ENCODE results near the gene NEK7. TPM values are rescaled to one million over a fixed set of nuclear protein-coding genes. Genes with fewer than 3 reads are reported as not detected.

Gene NEK7
- polyA plus RNA-seq, 1 donor from 2014 or later: 3.3 TPM

- H3K9me3 ChIP-seq (ENCODE audit: low read length): no peaks in the 10 kb centered on the region
- no peaks in the 10 kb centered on the region for H3K9me2 ChIP-seq (ENCODE audit: insufficient read depth, low read length)
- no peak overlapping the region for H2AFZ ChIP-seq (ENCODE audit: low read depth, low read length)
- no peaks in the 10 kb centered on the region for H4K20me1 ChIP-seq (ENCODE audit: insufficient read depth)
- no peak overlapping the region for H3K4me3 ChIP-seq (ENCODE audit: low read length)
- no peaks in the 10 kb centered on the region for H3K79me2 ChIP-seq (replicated peaks; ENCODE audit: insufficient read depth, low read length)
- H3K36me3 ChIP-seq (ENCODE audit: insufficient read depth, low read length): no peaks in the 10 kb centered on the region
- H3F3A ChIP-seq (ENCODE audit: insufficient read depth, low read length, poor library complexity, severe bottlenecking): no peaks in the 10 kb centered on the region
- no peaks in the 10 kb centered on the region for H3K27me3 ChIP-seq (ENCODE audit: insufficient read depth, low read depth, low read length)
- H3K4me2 ChIP-seq (ENCODE audit: low read length): no peak overlapping the region
- H3K27ac ChIP-seq (ENCODE audit: low read length): no peak overlapping the region
- no peak overlapping the region for H3K9ac ChIP-seq (ENCODE audit: low read length)
- TF ChIP-seq CTCF (IDR thresholded peaks at IDR 0.05; ENCODE audit: poor library complexity, severe bottlenecking): no peak
- TF ChIP-seq SMC3 (conservative IDR thresholded peaks at IDR 0.05; ENCODE audit: poor library complexity): no peak
- no peak for TF ChIP-seq POLR2AphosphoS5 (IDR thresholded peaks at IDR 0.05)
- no peak for TF ChIP-seq EP300 (conservative IDR thresholded peaks at IDR 0.05; ENCODE audit: poor library complexity, severe bottlenecking)
- no peak for TF ChIP-seq RAD21 (conservative IDR thresholded peaks at IDR 0.05)
- TF ChIP-seq TAF1 (IDR thresholded peaks at IDR 0.05; ENCODE audit: low read depth): no peak
- no peak for TF ChIP-seq EZH2 (IDR thresholded peaks at IDR 0.05; ENCODE audit: borderline replicate concordance, insufficient read depth, low read length, poor library complexity, severe bottlenecking)
- no peak for TF ChIP-seq REST (IDR thresholded peaks at IDR 0.05; ENCODE audit: borderline replicate concordance)
- no peak for TF ChIP-seq MXI1 (conservative IDR thresholded peaks at IDR 0.05; ENCODE audit: poor library complexity, severe bottlenecking)
These were observed 170.1 kb downstream of the NEK7 start for GRCh38 chr1:198326915-198327314.

GRCh38 chr1:198328458-198329032, 171.7 kb downstream of the NEK7 start:
- TF ChIP-seq CTCF (IDR thresholded peaks at IDR 0.05; ENCODE audit: poor library complexity, severe bottlenecking): no peak
- no peak for TF ChIP-seq POLR2AphosphoS5 (IDR thresholded peaks at IDR 0.05)
- no peak for TF ChIP-seq REST (IDR thresholded peaks at IDR 0.05; ENCODE audit: borderline replicate concordance)
- Histone ChIP-seq H3K9ac (ENCODE audit: low read length) (no peak overlapping the region), H3F3A (ENCODE audit: insufficient read depth, low read length, poor library complexity, severe bottlenecking) (no peaks in the 10 kb centered on the region), H3K79me2 (replicated peaks; ENCODE audit: insufficient read depth, low read length) (no peaks in the 10 kb centered on the region), H3K9me3 (ENCODE audit: low read length) (no peaks in the 10 kb centered on the region), H3K4me3 (ENCODE audit: low read length) (no peak overlapping the region), H3K9me2 (ENCODE audit: insufficient read depth, low read length) (no peaks in the 10 kb centered on the region), H4K20me1 (ENCODE audit: insufficient read depth) (no peaks in the 10 kb centered on the region), H3K27me3 (ENCODE audit: insufficient read depth, low read depth, low read length) (no peaks in the 10 kb centered on the region), H3K27ac (ENCODE audit: low read length) (no peak overlapping the region), H2AFZ (ENCODE audit: low read depth, low read length) (no peak overlapping the region), H3K4me2 (ENCODE audit: low read length) (no peak overlapping the region), H3K36me3 (ENCODE audit: insufficient read depth, low read length) (no peaks in the 10 kb centered on the region)

All from neural cell (in vitro differentiated cells).